ENCODE measurements around the gene TP53I13.

GRCh38 chr17:29617481-29618271 lies 49.2 kb downstream of the TP53I13 start:
- no peak for TF ChIP-seq OSR1 (CRISPR knock-in tag; IDR thresholded peaks at IDR 0.05)
- TF ChIP-seq RARB (CRISPR knock-in tag; IDR thresholded peaks at IDR 0.05), result no peak
- no peak for TF ChIP-seq ZNF70 (CRISPR knock-in tag; IDR thresholded peaks at IDR 0.05)
- TF ChIP-seq ZFP30 (CRISPR knock-in tag; IDR thresholded peaks at IDR 0.05), result no peak
- TF ChIP-seq ARNTL (CRISPR knock-in tag; IDR thresholded peaks at IDR 0.05; ENCODE audit: borderline replicate concordance, low read depth), result no peak
- no peak for TF ChIP-seq ESRRG (CRISPR knock-in tag; IDR thresholded peaks at IDR 0.05)
- TF ChIP-seq PATZ1 (CRISPR knock-in tag; IDR thresholded peaks at IDR 0.05; ENCODE audit: borderline replicate concordance), result no peak

Data from SK-N-SH treated with all-trans-retinoic acid at 6 μM for 48 hours (cell line).